ENCODE data around the gene NOSIP.

DNA sequence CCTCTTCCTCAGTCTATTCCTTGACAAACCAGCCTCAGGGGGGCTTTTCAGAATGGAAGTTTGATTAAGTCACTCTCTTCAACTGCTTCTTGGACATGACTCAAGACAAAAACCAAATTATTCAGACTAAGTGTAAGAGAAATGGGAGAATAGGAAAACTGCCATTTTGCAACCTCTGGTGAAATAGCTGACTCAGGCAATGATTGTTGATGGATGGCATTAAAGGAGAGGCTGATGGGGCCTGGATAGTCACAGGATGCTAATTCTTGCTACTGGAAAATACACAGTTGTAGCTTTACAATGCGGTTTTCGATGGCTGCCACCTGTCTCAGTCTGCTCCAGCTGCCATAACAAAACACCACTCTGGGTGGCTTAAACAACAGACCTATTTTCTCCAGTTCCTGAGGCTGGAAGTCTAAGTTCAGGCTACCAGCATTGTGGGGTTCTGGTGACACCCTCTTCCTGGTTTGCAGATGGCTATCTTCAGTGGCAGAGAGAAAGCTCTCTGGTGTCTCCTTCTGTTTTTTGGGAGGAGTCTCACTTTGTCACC lies 6.1 kb downstream of the NOSIP start:
- TF ChIP-seq, protein P1, sequence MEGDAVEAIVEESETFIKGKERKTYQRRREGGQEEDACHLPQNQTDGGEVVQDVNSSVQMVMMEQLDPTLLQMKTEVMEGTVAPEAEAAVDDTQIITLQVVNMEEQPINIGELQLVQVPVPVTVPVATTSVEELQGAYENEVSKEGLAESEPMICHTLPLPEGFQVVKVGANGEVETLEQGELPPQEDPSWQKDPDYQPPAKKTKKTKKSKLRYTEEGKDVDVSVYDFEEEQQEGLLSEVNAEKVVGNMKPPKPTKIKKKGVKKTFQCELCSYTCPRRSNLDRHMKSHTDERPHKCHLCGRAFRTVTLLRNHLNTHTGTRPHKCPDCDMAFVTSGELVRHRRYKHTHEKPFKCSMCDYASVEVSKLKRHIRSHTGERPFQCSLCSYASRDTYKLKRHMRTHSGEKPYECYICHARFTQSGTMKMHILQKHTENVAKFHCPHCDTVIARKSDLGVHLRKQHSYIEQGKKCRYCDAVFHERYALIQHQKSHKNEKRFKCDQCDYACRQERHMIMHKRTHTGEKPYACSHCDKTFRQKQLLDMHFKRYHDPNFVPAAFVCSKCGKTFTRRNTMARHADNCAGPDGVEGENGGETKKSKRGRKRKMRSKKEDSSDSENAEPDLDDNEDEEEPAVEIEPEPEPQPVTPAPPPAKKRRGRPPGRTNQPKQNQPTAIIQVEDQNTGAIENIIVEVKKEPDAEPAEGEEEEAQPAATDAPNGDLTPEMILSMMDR (IDR thresholded peaks at IDR 0.05; ENCODE audit: insufficient read depth, low read depth, low read length) = no peak
- no peak for TF ChIP-seq EZH2 (IDR thresholded peaks at IDR 0.05; ENCODE audit: insufficient read depth, low read length)

Measured in astrocyte (in vitro differentiated cells and primary cell).